GM19043 (cell line): ENCODE results near the gene ZNF669.

Experiments used
- ATAC-seq: cut with Tn5 transposase; IDR thresholded peaks from one replicate; pipeline ENCODE4 v1.9.1; 2021; ENCODE audit warnings: low read depth; ENCODE audit not compliant: unreplicated experiment

ZNF669 gene

DNA sequence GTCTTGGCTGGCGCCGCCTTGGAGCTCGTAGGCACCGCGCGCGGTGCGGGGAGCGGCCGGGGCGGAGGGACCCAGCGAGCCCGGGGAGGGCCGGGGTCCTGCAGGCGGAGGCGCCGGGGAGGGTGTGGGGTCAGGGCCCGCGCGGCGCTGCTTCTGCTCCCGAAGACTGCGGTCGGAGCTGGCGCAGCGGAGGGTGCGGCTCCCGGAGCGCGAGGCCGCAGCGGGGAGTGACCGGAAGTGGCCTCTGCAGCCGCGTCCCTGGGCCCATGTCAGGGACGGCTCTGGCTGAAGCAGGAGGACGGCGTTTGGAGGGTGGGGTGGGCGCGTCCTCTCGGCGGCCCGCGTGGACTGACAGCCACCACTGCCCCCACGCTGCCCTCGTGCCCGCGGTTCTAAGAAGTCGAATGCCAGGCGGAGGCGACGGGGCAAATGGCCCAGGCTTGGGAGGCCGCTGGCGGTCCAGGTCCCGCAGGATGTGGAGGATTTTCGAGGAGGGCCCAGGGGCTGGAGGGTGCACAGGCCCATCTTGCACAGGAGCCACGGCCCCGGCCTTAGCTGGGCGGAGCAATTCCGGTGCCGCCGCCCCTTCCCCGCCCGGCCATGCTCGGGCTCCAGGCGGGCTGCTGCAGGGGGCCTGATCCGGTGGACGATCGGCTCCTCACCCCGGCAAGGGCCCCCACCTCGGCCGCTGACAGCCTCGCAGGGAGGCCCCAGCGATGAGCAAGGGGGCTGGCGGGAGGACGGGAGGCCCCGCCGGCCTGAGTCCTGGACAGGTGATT is 7.7 kb upstream of the ZNF669 start:
- ATAC-seq = no peak

DNA sequence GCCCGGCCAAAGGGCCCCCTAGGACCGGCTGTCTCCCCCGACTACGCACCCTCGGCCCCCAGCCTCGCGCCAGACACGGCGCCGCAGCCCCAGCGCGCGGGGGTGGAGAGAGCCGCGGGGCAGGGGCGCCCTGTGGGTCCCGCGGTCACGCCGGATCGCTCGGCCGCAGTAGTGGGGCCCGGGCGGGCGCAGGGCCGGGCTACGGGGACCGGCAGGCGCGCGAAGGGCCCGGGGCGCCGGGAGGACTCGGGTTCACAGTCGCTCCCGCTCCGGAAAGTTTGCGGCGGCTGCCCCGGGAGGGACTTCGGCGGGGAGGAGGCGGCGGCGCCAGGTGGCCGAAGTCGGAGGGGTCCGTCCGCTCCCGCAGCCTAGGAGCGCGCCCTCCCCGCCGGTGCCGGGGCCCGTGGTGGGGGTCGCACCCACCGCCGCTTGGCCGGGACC is 7.1 kb upstream of the ZNF669 start:
- ATAC-seq = no peak

DNA sequence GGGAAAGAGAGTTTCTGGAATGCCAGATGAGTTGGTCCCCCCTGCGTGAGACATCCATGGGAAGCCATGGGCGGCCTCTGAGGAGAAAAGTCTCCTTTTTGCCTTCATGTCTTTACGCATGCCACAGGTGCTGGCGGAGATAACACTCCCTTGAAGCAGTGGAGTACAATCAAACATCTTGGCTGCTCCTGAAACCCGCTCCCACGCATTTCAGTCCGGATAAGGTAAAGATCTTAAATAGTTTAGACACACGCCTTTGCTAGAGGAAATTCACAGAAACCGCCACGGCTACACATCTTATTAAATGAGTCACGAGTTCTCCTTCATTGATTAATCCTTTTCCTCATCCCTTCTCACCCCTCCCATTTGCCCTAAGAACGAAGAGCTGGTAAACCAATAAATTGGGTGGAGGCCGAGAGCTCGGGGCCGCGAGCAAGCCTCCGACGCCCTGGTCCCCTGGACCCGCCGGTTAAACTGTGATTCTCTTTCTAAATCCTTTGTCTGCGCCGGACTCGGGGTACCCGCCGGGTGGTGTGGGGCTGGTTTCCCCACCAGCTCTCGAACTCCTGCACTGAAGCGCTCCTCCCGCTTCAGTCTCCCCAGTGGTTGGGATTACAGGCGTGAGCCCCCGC is 6.6 kb upstream of the ZNF669 start:
- no peak for ATAC-seq

DNA sequence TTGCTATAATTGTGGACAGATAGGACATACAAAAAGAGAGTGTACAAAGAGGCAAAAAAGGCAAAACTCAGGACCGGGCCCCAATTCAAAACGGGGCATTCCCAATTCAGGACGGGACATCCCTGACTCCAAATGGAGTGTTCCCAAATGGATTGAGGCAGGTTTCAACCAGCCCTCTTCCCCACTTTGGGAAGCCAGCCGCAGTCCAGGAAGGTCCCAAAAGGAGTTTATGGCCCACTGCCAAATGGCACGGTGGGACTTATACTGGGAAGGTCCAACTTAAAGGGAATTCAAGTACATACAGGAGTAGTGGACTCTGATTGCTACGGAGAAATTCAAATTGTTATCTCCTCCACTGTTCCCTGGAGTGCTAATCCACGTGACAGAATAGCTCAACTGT is 3.5 kb upstream of the ZNF669 start:
- no peak for ATAC-seq

DNA sequence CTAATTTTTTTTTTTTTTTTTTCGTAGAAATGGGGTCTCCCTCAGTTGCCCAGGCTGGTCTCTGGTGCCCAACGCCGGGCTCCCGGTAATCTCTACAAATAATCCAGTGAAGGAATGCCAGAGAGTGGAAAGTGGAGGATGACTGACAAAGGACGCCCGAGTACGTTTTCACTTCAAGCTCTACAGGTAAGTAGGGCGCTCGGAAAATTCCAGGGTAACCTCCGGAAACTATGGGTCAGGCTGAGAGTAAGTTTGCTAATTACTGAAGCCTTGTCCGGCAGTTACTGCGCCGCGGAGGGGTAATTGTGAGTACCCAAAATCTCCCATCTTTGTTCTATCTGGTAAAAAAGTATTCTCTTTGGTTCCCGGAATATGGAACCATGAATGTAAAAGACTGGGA is 1.8 kb upstream of the ZNF669 start:
- ATAC-seq = no peak

DNA sequence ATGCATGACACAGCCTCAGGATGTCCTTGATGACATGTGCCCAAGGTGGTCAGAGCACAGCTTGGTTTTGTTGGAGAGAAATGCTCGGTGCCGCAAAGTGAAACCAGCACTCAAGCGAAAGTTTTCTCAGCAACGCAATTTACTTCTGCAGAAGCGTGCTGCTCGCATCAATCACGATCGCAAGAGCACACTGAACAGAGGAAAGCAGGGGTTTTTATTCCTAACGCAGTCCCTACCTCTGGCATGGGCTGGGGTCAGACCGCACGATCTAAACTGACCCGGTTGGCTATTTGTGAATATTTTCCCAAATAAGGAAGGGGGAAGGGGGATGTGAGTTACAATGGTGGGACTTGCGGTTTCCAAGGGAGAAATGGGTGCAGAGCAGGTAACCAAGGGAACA is 809 bp upstream of the ZNF669 start:
- no peak for ATAC-seq

DNA sequence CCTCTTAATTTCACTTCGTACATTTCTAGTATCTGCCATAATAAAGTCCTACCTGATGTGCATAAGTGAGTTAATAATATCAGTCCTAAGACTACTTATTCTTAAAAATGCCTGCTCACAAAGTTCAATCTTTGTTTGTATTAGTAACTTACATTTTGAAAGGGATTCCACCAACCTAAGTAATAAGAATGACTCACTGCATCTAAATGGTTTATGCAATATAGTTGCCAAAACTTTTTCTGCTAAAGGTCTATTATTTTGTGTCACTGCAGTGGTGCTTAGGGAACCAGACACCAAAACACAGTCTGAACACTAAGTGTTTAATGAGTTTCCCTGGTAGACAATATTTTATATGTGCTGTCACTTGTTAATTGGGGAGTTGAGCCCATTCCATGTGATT is 1.8 kb downstream of the ZNF669 start:
- no peak for ATAC-seq

DNA sequence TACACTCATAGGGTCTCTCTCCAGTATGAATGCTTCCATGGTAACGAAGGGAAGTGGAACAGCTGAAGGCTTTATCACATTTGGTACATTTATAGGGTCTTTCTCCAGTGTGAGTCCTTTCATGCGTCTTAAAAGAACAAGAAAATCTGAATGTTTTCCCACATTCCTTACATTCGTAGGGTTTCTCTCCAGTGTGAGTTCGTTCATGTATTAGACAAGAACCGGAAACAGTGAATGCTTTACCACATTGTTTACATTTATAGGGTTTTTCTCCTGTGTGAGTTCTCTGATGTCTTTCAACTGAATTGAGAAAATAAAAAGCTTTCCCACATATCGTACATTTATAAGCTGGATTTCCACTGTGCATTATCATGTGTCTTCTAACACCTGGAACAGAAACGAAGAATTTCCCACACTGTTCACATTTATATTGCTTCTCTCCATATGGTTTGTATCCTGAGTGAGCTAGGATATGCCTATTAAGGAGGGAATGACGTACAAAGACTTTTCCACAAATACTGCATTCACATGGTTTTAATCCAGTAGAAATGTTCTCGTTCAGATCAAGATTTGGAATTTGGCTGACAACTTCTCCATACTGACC is 3.4 kb downstream of the ZNF669 start:
- ATAC-seq = no peak

DNA sequence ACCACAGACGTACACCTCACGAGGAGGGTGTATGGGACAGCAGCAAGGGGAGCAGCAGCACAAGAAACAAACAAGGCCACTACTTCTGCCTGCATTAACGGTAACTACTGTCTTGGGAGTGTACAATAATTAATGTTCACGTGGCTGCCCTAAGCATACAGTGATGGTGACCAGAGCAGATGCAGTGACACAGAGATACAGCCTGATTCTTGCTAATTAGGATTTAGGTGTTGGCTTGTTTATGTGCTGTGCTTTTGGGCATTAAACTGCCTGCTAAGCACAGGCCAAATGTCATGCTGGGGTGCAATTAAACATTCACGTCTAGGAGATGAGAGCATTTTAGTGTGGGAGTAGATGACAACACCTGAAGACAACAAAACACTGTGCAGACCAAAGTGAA is 7.2 kb downstream of the ZNF669 start:
- ATAC-seq = no peak

DNA sequence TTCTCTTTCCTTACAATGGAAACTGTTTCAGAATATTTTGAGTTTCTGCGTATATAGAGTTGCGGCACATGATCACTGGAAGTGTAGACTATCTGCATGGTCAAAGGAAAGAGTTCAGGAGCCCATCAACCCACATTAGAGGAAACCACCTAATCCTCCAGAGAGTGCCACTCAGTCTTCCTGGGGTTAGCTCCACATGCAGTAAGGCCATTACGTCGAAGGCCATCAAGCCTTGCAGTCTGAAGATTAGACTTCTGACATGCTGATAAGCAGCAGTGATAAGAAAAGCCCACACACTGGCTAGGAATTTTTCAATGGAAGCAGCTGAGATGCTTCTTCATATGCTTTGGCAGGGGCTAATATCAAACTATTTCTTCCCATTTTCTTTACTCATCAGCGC is 7.6 kb downstream of the ZNF669 start:
- ATAC-seq = no peak

DNA sequence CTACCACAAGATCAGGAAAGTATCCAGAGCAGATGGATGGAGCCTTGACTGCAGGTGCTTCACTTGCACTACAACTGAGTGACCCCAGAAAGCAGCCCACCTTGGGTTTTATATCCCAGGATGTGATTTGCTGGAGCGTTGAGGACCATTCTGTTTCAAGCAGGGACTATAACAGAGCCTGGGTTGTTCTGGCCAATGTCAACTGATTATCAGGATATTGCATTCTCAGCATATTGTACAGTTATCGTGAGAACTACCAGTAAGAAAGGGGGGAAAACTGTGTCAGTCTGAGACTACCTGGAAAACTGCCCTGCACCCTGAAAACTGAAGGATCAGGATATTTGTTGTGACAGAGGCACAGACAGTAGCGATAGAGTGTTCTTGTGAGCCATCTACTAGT is 8.0 kb downstream of the ZNF669 start:
- ATAC-seq = no peak

DNA sequence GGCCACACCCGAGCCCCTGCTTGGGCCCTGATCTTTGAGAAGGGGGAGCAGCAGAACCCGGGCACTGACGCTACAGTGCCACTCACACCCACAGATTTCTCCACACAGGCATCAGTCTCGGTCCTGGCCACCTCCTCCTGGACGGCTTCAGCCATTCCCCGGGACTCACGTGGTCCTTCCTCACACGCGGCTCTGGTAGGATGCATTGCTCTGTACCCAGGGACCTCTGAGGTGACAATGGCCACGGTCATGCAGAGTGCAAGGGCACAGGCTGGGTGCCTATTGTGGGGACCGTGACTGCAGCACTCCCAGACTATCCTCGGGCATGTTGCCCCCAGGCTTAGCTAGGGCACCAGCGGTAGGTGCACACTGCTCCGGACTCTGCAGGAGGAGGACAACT is 13.7 kb downstream of the ZNF669 start:
- ATAC-seq = no peak

DNA sequence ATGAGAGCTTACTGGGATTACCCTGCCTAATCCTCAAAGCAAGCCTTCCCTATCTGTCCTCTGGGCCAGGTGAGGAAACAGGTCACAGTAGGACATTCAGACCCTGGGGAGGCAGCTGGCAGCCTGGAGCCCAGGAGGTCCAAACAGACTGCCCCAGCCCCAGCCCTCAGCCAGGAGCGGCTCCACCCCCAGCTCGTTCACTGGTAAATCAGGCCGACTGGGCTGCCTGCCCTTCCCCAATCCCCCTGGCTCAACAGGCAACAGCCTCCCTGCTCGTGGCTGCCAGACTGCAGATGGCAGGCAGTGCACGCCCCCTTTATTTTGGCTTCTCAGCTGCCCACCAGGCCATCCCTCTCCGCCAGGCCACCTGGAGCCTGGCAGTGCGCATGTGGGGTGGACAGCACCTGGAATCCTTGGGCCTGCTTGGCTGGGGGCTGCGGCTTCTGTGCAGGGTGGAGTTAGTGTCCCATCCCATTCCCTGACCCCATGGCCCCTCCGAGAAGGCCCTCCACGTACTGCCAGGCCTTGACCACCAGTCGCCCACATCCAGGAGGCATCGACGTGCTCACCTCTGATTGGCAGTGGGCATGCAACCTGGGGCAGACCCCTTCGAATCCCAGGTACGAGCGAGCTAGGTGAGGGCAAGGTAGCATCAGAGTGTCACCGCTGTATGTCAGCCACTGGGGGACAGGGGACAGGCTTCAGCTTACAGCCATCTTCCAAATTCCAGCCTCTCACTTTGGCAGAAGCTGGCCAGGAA is 14.4 kb downstream of the ZNF669 start:
- no peak for ATAC-seq

DNA sequence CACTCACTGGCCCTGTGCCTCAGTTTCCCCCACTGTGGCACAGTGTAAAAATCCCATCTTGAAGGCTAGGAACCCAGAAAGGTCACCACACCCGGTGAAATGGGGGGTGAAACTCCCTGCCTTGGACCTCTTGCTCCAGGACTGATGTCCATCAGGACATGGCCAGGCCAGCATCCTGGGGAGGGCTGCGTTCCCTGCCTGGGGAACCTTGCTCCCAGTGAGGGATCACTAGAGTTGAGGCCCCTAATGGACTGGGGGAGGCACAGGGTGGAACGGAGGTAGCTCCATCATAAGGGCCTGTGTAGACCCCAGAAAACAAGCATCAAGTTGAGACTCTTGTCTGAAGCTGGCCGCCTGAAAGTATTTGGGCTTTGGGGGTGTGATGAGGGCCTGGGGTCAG is 15.2 kb downstream of the ZNF669 start:
- ATAC-seq = no peak

DNA sequence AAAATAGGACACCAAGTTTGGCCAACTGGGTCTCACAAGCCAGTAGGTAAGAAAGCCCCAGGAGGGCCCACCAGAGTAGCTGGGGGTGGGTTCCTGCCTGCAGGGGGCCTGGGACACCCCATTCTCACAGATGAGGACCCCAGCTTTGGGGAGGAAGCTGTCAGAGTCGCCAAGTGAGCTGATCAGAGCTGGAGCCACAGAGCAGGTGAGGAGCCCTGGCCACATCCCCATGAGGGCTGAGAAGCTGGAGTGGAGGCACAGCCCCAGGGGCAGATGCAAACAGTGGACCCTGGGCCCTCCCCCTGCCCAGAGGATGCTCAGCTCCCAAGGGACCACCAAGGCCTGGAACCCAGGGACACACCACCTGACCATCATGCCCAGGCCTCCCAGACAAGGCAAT is 16.9 kb downstream of the ZNF669 start:
- ATAC-seq = no peak

DNA sequence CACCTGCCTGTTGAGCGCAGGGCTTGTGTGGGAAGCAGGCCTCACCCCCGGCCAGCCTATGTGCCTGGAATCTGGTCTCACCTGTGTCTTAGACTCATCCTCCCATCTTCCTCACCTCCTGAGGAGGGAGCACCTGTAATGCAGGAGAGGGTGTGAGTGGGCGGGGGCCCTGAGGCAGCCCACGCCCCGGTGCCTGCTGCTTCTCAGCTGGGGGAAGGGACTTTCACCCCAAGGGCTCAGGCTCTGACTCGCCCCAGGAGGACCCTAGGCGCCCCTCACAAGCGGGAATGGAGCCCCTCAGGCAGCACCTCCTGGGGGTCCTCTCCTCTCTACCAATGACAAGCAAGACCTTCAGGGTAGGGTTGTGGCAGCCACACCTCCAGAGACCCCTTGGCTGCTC is 18.8 kb downstream of the ZNF669 start:
- ATAC-seq = no peak

DNA sequence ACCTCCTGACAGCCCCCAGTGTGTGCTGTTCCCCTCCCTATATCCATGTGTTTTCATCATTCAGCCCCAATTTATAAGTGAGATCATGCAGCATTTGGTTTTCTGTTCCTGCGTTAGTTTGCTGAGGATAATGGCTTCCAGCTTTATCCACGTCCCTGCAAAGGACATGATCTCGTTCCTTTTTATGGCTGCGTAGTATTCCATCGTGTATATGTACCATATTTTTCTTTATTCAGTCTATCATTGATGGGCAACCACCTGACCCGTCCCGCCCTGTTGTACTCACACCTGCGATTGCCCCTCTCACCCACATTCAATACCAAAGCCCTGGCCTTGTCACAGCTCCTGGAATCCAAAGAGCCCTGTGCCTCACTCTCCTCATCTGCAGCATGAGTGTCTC is 19.4 kb downstream of the ZNF669 start:
- no peak for ATAC-seq

DNA sequence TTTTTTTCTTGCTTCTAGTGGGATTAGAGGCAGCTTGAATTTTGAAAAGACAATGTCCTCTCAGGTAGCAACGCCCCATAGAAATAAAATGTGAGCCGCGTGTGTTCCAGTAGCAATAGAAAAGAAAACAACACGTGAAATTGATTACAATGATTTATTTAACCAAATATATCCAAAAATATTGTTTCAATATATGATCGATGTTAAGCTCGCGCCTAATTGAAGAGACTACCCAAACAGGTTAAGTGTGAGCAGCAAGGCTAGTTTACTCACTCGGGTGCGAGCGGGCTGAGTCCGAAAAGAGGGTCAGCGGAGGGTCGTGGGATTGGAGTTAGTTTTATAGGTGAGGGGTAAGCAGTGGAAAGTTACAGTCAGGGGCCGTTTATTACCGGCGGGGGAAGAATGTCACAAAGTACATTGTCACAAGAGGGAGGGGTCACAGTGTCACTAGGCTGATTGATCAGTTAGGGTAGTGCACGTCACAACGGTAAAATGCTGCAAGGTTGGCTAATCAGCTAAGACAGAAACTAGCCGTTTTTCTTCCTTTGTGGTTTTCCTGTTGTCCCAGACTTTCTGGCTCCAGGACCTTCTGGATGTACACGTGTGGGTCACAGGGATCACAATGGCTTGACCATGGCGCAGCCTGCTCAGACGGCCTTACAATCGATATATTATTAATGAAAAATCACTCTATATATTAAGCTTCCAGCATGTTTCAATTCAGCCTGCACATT is 24.8 kb downstream of the ZNF669 start:
- no peak for ATAC-seq

DNA sequence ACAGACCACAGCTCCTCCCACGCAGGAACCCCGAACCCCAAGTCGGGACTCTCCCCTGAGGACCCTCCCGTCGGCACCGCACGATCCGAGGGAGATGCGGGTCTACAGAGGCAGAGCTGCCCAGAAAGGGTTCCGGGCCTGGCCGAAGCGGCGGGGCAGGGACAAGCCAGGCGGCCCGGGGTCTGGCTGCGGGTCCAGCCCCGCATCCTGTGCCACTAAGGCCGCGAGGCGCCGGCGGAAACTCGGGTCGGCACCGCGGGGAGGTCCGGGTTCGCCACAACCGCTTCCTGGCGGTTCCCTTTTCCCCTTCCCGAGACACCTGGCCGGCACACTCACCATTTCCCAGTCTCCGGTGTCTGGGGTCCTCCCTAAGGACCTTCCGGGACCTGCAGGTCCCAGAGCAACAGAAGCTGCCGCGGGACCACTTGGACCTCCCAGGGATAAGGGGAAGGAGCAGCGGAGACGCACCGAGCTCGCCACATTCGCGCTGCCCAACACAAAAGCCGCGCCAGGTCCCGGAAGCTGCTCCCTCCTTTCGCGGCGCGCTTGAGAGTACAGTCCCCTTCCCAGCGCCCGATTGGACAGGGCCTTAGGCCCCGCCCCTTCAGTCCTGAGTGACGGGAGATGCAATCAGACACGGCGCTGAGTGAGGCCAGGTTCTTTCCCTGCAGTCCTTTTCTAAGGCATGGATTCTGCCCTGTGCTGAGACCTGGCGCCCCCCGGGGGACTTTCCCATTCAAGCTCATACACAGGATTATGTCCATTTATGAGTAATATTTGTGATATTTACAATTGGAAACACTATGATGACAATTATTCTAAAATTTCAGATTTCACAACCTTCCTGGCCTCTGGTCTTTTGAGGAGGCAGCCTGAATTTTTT is 25.7 kb downstream of the ZNF669 start, which contains the start of gene ZNF670:
ZNF670 (minus strand) TSS at position 554 of the 883 bp plus-strand sequence; CDS start at position 339, 215 bp downstream.
- ATAC-seq = peak; percentile 99

DNA sequence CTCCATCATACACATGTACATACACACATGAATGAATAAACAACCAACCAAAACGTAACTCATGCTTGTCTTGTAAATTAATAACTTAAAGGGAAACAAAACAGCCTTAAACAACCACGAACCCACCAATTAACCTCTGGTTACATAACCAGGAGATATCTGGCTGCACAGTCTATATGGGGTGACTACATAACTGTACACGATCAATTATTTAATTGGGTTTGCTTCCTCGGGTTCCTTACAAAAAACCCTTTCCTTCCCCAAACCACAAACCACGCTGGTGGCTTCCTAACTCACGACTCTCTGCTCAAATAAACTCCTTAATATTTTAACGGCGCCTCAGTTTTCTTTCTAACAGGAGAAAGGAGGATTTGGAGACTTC is 26.3 kb downstream of the ZNF669 start:
- ATAC-seq = no peak
